Type B pancreatic cell (in vitro differentiated cells): ENCODE data around the gene TUBB4B. TPM values are rescaled to one million over a fixed set of nuclear protein-coding genes. Genes with fewer than 3 reads are reported as not detected.
A peak's percentile ranks its signal among the peaks of the same experiment; 100 is the strongest.

ENCODE experiments used
- DNase-seq: peaks from one replicate; pipeline ENCODE4 v3.0.0; 2021; ENCODE audit warnings: mixed read lengths; ENCODE audit not compliant: unreplicated experiment; ENCODE audit errors: extremely low spot score
- H3K27ac Mint-ChIP-seq: 2 replicates; pipeline ENCODE4 v1.8.0; 2021; ENCODE audit warnings: mild to moderate bottlenecking, mixed read lengths
- H3K27me3 Mint-ChIP-seq: 2 replicates; pipeline ENCODE4 v1.8.0; 2021; ENCODE audit warnings: mixed read lengths
- H3K36me3 Mint-ChIP-seq: 2 replicates; pipeline ENCODE4 v1.8.0; 2021; ENCODE audit warnings: mixed read lengths
- H3K4me1 Mint-ChIP-seq: one replicate; pipeline ENCODE4 v1.8.0; 2021; ENCODE audit warnings: mixed read lengths; ENCODE audit not compliant: unreplicated experiment
- H3K4me3 Mint-ChIP-seq: 2 replicates; pipeline ENCODE4 v1.8.0; 2021; ENCODE audit warnings: mild to moderate bottlenecking, mixed read lengths
- H3K9me3 Mint-ChIP-seq: 2 replicates; pipeline ENCODE4 v1.8.0; 2021; ENCODE audit warnings: mixed read lengths
- long read RNA-seq: library from polyadenylated mRNA; unstranded; transcript quantifications from one replicate; pipeline ENCODE4 v2.0.0, GENCODE V29; 2020
- total RNA-seq: library from RNA; stranded (reverse); gene quantifications from 2 replicates; pipeline ENCODE4 v1.2.1, GENCODE V29; 2021; ENCODE audit warnings: low replicate concordance
- TF ChIP-seq, protein P1 (sequence below): fragments of 200-600 bp; sonication (generic); conservative IDR thresholded peaks from 2 replicates; pipeline ENCODE4 v1.5.0; 2021; ENCODE audit warnings: antibody characterized with exemption, mild to moderate bottlenecking

The TUBB4B gene
- total RNA-seq: 326 and 349 TPM in 2 replicates
- long read RNA-seq, transcript TUBB4B-201 (4 exons, 1,637 nt): major isoform, 744 of 787 reads
- long read RNA-seq, partial matches to known transcripts: 17 of 787 reads
- long read RNA-seq, other reads (novel, unspliced or antisense): 26 of 787 reads

DNA sequence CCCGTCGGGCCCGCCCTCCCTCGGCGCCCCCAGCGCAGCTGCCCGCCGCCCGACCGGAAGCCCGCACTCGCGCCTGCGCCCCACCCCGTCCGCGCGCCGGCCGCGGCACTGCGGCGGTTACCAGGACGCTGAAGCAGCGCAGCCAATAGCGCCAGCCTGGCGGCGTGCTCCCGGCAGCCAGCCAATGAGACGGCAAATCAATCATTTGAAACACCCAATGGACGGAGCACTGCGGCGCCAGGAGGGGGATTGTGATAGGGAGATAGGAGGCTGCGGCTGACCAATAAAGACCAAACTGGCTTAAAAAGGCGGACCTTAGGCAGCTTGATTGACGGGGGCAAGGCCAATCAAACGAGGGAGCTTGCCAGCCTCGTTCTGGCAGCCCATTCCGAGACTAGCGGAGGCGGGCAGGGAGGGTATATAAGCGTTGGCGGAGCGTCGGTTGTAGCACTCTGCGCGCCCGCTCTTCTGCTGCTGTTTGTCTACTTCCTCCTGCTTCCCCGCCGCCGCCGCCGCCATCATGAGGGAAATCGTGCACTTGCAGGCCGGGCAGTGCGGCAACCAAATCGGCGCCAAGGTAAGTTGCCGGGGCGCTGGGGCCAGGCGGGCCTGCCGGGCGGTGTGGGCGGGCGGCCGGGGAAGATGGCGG lies at the start of gene TUBB4B:
TUBB4B (plus strand) TSS at position 447 of the 649 bp plus-strand sequence; CDS start at position 521, 74 bp downstream.
- Mint-ChIP-seq H3K36me3 (peaks cover 17% of the 10 kb centered on the region), H3K9me3 (no peaks in the 10 kb centered on the region), H3K27ac (peak within 1 kb of the TSS; percentile 99), H3K27me3 (peaks cover 4% of the 10 kb centered on the region), H3K4me1 (peaks cover 26% of the 10 kb centered on the region), H3K4me3 (peak within 1 kb of the TSS; percentile 98)
- DNase-seq: peak; percentile 99
- TF ChIP-seq, protein P1, sequence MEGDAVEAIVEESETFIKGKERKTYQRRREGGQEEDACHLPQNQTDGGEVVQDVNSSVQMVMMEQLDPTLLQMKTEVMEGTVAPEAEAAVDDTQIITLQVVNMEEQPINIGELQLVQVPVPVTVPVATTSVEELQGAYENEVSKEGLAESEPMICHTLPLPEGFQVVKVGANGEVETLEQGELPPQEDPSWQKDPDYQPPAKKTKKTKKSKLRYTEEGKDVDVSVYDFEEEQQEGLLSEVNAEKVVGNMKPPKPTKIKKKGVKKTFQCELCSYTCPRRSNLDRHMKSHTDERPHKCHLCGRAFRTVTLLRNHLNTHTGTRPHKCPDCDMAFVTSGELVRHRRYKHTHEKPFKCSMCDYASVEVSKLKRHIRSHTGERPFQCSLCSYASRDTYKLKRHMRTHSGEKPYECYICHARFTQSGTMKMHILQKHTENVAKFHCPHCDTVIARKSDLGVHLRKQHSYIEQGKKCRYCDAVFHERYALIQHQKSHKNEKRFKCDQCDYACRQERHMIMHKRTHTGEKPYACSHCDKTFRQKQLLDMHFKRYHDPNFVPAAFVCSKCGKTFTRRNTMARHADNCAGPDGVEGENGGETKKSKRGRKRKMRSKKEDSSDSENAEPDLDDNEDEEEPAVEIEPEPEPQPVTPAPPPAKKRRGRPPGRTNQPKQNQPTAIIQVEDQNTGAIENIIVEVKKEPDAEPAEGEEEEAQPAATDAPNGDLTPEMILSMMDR: peak; percentile 2

DNA sequence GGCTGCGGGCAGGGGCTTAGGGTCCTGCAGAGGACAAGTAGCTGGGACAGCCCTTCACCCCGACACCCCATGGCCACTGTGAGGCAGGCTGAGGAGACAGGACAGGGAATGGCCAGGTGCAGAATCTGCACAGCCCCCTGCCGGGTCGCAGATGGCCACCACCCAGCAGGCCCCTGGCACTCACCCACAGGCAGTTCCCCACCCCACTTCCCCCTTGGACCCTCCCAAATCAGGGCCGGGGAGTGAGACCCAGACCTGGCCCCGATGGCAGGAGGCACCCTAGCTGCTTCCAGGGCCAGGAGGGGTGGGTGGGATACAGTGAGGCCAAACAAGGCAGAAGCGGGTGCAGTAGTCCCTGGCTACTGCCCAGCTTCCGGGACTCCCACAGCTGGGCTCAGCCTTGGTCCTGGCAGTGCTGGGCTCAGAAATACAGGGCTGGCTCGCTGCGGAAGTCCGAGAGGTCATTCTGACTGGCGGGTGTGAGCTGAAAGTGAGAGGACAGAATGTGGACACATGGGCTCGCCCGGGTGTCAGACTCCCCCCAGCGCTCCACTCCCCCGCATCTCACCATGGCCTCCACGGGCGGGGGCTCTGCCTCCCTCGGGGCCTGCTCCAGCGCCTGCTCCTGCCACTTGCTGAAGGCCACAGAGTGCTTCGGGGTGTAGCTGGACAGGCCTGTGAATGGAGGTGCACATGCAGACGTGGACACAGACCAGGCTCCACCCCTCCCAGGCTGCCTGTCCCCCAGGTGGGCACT lies 49.2 kb upstream of the TUBB4B start:
- no peaks in the 10 kb centered on the region for H3K27me3 Mint-ChIP-seq
- TF ChIP-seq, protein P1: no peak
- no peak for DNase-seq
- no peaks in the 10 kb centered on the region for H3K9me3 Mint-ChIP-seq
- no peak overlapping the region for H3K4me3 Mint-ChIP-seq
- no peak overlapping the region for H3K27ac Mint-ChIP-seq
- H3K36me3 Mint-ChIP-seq: no peaks in the 10 kb centered on the region
- peaks cover 9% of the 10 kb centered on the region for H3K4me1 Mint-ChIP-seq

GRCh38 chr9:137192448-137192780 lies 48.7 kb upstream of the TUBB4B start:
- no peaks in the 10 kb centered on the region for H3K27me3 Mint-ChIP-seq
- TF ChIP-seq, protein P1: no peak
- no peak overlapping the region for H3K27ac Mint-ChIP-seq
- no peaks in the 10 kb centered on the region for H3K36me3 Mint-ChIP-seq
- no peak for DNase-seq
- no peaks in the 10 kb centered on the region for H3K9me3 Mint-ChIP-seq
- H3K4me3 Mint-ChIP-seq: no peak overlapping the region
- peaks cover 7% of the 10 kb centered on the region for H3K4me1 Mint-ChIP-seq

DNA sequence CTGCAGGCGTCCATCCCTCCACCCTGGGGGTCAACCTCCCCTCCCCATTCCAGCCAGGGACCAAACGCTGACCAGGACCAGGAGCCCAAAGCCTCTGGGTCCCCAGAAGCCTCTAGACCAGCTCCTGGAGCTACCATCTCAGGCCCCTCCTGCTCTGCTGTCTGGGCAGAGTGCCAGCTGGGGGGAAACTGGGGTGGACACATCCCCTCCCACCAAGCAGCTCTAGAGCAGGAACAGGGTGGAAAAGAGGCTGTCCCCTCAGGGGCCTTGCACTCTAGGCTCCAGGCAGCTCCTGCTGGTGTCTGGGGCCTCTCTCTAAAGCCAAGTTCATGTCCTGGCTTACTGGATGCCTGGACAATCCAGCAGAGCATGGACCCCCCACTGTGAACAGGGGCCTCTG lies 48.2 kb upstream of the TUBB4B start:
- Mint-ChIP-seq H3K27me3 (no peaks in the 10 kb centered on the region), H3K4me3 (no peak overlapping the region), H3K9me3 (no peaks in the 10 kb centered on the region), H3K27ac (no peak overlapping the region), H3K36me3 (no peaks in the 10 kb centered on the region), H3K4me1 (peaks cover 7% of the 10 kb centered on the region)
- no peak for DNase-seq
- TF ChIP-seq, protein P1: no peak

DNA sequence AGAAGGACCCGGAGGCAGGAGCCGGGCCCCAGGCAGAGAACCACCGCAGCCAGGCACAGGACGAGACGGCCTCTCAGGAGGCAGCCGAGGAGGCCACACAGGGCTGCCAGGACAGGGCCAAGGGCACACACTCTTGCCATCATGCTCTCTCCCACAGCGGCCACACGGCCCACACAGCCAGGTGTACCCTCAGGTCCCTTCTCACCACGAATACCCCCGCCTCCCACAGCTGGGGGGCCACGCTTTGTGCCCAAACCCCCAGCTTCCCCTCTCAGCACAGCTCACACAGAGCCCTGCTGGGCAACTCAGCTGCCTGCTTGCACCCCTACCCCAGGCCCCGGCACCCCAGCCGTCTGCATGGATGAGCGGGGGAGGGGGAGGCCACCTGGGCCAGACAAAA lies 47.3 kb upstream of the TUBB4B start:
- Mint-ChIP-seq H3K9me3 (no peaks in the 10 kb centered on the region), H3K4me1 (peaks cover 7% of the 10 kb centered on the region), H3K36me3 (no peaks in the 10 kb centered on the region), H3K4me3 (no peak overlapping the region), H3K27ac (no peak overlapping the region), H3K27me3 (no peaks in the 10 kb centered on the region)
- TF ChIP-seq, protein P1: no peak
- DNase-seq: no peak
